Fibroblast of lung (primary cell): ENCODE data around the gene TXNRD2. TPM values are rescaled to one million over a fixed set of nuclear protein-coding genes. Genes with fewer than 3 reads are reported as not detected.

ENCODE experiments used
- DNase-seq, 2 donors: peaks; one replicate each; pipeline versions ENCODE4 v3.0.0 to v3.0.0-alpha.2; 2010; ENCODE audit warnings: low read depth in 2 of 2
- H2AFZ ChIP-seq: 2 replicates; pipeline ENCODE4 v1.5.1; 2012; ENCODE audit warnings: low read length, control low read depth, inconsistent platforms
- H3K27ac ChIP-seq: 2 replicates; pipeline ENCODE4 v1.5.1; 2011; ENCODE audit warnings: low read length, control low read depth; ENCODE audit not compliant: insufficient read depth
- H3K27me3 ChIP-seq: 2 replicates; pipeline ENCODE4 v1.5.1; 2011; ENCODE audit warnings: mild to moderate bottlenecking, low read length; ENCODE audit not compliant: control insufficient read depth, insufficient read depth
- H3K36me3 ChIP-seq: 2 replicates; pipeline ENCODE4 v1.5.1; 2011; ENCODE audit warnings: low read length; ENCODE audit not compliant: control insufficient read depth, insufficient read depth
- H3K4me1 ChIP-seq: 2 replicates; pipeline ENCODE4 v1.5.1; 2011; ENCODE audit warnings: low read length; ENCODE audit not compliant: control insufficient read depth, insufficient read depth; ENCODE audit errors: extremely low read depth
- H3K4me2 ChIP-seq: 2 replicates; pipeline ENCODE4 v1.5.1; 2011; ENCODE audit warnings: low read length, control low read depth; ENCODE audit not compliant: insufficient read depth; ENCODE audit errors: extremely low read depth
- H3K4me3 ChIP-seq, 4 experiments: fragments of 200-600 bp in 1 of 4; sonication (generic) in 1 of 4; replicated peaks in 1 of 4; 2 replicates each; pipeline ENCODE4 v1.5.1; 2011 to 2016; ENCODE audit warnings: low read length in 4 of 4, low read depth in 3 of 4, mild to moderate bottlenecking in 3 of 4, control low read depth in 2 of 4, inconsistent platforms in 1 of 4, mixed read lengths in 1 of 4; ENCODE audit not compliant: insufficient read depth in 1 of 4; ENCODE audit errors: control extremely low read depth in 1 of 4
- H3K79me2 ChIP-seq: 2 replicates; pipeline ENCODE4 v1.5.1; 2012; ENCODE audit warnings: mild to moderate bottlenecking, low read length, inconsistent platforms; ENCODE audit not compliant: control insufficient read depth, insufficient read depth
- H3K9ac ChIP-seq: 2 replicates; pipeline ENCODE4 v1.5.1; 2011; ENCODE audit warnings: mild to moderate bottlenecking, low read length, control low read depth; ENCODE audit not compliant: insufficient read depth
- H3K9me3 ChIP-seq: 2 replicates; pipeline ENCODE4 v1.5.1; 2012; ENCODE audit warnings: low read depth, low read length; ENCODE audit not compliant: control insufficient read depth, insufficient read depth
- H4K20me1 ChIP-seq: 2 replicates; pipeline ENCODE4 v1.5.1; 2011; ENCODE audit warnings: low read length; ENCODE audit not compliant: control insufficient read depth, insufficient read depth; ENCODE audit errors: extremely low read depth
- EZH2 ChIP-seq: IDR thresholded peaks from 2 replicates; pipeline ENCODE4 v1.5.1; 2012; ENCODE audit warnings: low read length, control low read depth, mild to moderate bottlenecking; ENCODE audit errors: missing control alignments
- polyA plus RNA-seq, 2 donors: library from polyadenylated mRNA; depleted of rRNA in 1 of 2; stranded (reverse) in 1 of 2; unstranded in 1 of 2; fragments of >200 nt; gene quantifications; 2 replicates each; pipeline ENCODE4 v1.2.1, GENCODE V29; 2011 to 2012; ENCODE audit warnings: missing spikeins in 1 of 2
- total RNA-seq: library from RNA; depleted of rRNA; stranded (reverse); fragments of >200 nt; gene quantifications from 2 replicates; pipeline ENCODE4 v1.2.1, GENCODE V29; 2014
- TF ChIP-seq, protein P1 (sequence below), 2 donors: IDR thresholded peaks in 1 of 2; conservative IDR thresholded peaks in 1 of 2; 1 replicate in 1 of 2; 2 replicates in 1 of 2; pipeline ENCODE4 v1.5.1; 2011 to 2012; ENCODE audit warnings: low read length in 2 of 2, control low read depth in 1 of 2, inconsistent platforms in 1 of 2, low read depth in 1 of 2, mild to moderate bottlenecking in 1 of 2

The TXNRD2 gene
- total and polyA plus RNA-seq, 2 donors (not counting 1 experiment from before 2014, with no cell fraction given), result 13.2 to 30.7 TPM

DNA sequence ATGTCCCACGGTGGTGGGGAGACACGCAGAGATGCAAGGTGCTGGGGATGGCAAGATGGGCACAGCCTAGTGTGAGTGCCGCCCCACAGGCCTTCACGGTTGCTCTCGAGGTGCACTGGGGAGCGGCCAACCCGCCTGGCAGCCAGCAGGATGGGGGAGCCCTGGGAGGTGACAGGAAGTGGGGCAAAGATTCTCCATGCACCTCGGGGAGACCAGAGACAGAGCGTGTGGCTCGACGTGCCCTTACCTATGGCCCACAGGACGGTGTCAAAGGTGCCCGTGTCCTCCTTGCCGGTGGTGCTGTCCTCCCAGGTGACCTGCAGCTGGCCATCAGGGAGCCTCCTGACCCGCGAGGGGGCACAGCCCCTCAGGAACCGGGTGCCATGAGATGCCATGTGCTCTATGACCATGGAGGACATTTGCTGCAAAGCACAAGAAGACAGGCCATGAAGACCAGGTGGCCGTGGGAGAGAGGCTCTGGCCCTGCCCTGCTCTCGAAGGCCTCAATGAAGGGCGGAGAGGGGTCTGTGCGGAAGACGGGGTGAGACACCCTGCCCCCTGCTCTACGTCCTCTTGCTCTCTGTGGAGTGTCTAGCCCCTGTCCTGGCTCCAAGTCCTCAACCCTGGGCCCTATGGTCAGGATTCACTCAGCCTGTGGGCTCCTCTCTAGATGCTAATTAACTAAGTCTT is 46.3 kb downstream of the TXNRD2 start:
- H3K9me3 ChIP-seq, result no peaks in the 10 kb centered on the region

DNA sequence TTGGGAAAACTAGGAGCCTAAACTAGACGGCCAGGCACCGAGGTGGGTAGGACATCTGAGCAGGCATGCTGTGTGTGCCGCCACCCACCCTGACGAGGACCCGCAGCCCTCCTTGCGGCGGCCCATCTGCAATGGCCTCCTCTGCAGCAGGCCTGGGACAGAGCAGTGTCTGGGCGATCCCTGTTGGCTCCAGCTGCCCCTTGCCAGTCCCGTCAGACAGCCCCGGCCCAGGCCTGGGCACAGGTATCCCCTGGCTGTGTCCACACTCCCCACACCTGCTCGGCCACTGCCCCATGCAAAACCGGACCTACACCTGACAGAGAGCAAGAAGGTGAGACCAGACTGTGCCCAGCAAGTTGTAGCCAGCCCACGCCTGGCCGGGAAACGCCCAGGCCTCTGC is 48.3 kb downstream of the TXNRD2 start:
- Histone ChIP-seq H4K20me1 (no peaks in the 10 kb centered on the region), H3K4me1 (peaks cover 6% of the 10 kb centered on the region), H3K9me3 (no peaks in the 10 kb centered on the region), H3K9ac (no peak overlapping the region), H3K4me2 (no peak overlapping the region), H3K36me3 (peaks cover 1% of the 10 kb centered on the region), H3K4me3 (no peak overlapping the region), H3K79me2 (no peaks in the 10 kb centered on the region), H2AFZ (no peak overlapping the region), H3K27ac (no peak overlapping the region), H3K27me3 (no peaks in the 10 kb centered on the region)
- DNase-seq, result no peak
- TF ChIP-seq EZH2, result no peak
- TF ChIP-seq, protein P1, sequence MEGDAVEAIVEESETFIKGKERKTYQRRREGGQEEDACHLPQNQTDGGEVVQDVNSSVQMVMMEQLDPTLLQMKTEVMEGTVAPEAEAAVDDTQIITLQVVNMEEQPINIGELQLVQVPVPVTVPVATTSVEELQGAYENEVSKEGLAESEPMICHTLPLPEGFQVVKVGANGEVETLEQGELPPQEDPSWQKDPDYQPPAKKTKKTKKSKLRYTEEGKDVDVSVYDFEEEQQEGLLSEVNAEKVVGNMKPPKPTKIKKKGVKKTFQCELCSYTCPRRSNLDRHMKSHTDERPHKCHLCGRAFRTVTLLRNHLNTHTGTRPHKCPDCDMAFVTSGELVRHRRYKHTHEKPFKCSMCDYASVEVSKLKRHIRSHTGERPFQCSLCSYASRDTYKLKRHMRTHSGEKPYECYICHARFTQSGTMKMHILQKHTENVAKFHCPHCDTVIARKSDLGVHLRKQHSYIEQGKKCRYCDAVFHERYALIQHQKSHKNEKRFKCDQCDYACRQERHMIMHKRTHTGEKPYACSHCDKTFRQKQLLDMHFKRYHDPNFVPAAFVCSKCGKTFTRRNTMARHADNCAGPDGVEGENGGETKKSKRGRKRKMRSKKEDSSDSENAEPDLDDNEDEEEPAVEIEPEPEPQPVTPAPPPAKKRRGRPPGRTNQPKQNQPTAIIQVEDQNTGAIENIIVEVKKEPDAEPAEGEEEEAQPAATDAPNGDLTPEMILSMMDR (conservative IDR thresholded peaks at IDR 0.05 in 1 of 2, IDR thresholded peaks at IDR 0.05 in 1 of 2; ENCODE audit: low read depth in 1 of 2, low read length in 2 of 2), result no peak

More for the DNA sequence above, 46.3 kb downstream of the TXNRD2 start:
- TF ChIP-seq EZH2, result no peak
- TF ChIP-seq, protein P1 (conservative IDR thresholded peaks at IDR 0.05 in 1 of 2, IDR thresholded peaks at IDR 0.05 in 1 of 2; ENCODE audit: low read depth in 1 of 2, low read length in 2 of 2), result no peak
- no peak overlapping the region for H3K27ac ChIP-seq
- peaks cover 6% of the 10 kb centered on the region for H3K4me1 ChIP-seq
- H3K27me3 ChIP-seq, result no peaks in the 10 kb centered on the region
- no peak overlapping the region for H3K4me2 ChIP-seq
- H3K36me3 ChIP-seq, result peaks cover 3% of the 10 kb centered on the region
- DNase-seq, result no peak
- H3K4me3 ChIP-seq, result no peak overlapping the region
- H4K20me1 ChIP-seq, result no peaks in the 10 kb centered on the region
- H3K9ac ChIP-seq, result no peak overlapping the region
- no peak overlapping the region for H2AFZ ChIP-seq
- no peaks in the 10 kb centered on the region for H3K79me2 ChIP-seq

DNA sequence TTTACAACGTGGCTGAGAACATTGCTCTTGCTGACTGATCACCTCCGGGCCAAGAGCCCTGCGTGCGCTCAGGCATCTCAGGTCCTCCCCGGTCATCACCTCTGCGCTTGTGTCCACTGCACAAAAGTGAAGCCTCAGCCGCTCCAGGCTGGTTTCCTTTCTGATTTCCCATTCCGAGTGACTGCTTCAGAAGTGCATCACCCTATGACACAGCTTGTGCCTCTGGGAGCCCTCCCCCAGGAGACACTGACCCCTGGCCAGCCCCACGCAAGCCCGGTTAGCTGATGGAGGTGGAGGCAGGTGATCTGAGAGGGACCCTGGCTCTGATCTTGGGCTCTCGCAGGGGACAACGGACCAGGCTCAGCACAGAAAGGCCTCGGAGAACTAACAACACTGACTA is 48.7 kb downstream of the TXNRD2 start:
- Histone ChIP-seq H3K27me3 (no peaks in the 10 kb centered on the region), H3K4me2 (no peak overlapping the region), H3K79me2 (no peaks in the 10 kb centered on the region), H3K27ac (no peak overlapping the region), H2AFZ (no peak overlapping the region), H3K9me3 (no peaks in the 10 kb centered on the region), H3K4me3 (no peak overlapping the region), H3K36me3 (peaks cover 1% of the 10 kb centered on the region), H4K20me1 (no peaks in the 10 kb centered on the region), H3K4me1 (peaks cover 6% of the 10 kb centered on the region), H3K9ac (no peak overlapping the region)
- no peak for TF ChIP-seq EZH2
- peak in 1 of 2 donors; percentile 23 for DNase-seq
